ENCODE data around the gene PDZK1. TPM values are rescaled to one million over a fixed set of nuclear protein-coding genes. Genes with fewer than 3 reads are reported as not detected.
"Not testable (repeated sequence)": the region's sequence is repeated elsewhere in the genome, so short reads cannot be mapped to it uniquely, and the experiment has no call there.

PDZK1 gene
- total RNA-seq, 1 donor from 2014 or later, result 8.7 TPM

DNA sequence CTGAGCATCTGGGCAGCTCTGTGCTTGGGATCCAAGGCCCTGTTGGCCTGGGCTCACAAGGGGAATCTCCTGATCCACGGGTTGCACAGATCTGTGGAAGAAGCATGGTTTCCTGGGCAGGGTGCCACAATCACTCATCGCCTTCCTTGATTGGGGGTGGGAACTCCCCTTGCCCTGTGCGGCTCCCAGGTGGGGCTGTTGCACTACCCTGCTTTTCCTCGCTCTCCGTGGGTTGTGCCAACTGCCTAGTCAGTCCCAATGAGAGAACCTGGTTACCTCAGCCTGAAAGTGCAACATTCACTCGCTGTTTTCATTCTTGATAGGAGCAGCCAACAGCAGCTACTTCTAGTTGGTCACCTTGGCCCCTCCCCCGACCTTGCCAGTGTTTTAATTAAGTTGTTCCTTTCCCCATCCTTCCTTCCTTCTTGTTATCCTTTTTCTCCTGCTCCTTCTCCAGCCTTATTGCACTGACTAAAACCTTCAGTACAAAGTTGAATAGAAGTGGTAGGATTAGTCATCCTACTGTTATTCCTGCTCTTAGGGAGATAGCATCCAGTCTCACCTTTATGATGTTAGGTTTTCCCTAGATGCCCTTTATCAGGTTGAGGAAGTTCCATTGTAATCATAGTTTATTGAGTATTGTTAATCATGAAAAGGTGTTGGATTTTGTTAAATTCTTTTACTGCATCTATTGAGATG lies 50.8 kb downstream of the PDZK1 start:
- not testable (repeated sequence) for DNase-seq

DNA sequence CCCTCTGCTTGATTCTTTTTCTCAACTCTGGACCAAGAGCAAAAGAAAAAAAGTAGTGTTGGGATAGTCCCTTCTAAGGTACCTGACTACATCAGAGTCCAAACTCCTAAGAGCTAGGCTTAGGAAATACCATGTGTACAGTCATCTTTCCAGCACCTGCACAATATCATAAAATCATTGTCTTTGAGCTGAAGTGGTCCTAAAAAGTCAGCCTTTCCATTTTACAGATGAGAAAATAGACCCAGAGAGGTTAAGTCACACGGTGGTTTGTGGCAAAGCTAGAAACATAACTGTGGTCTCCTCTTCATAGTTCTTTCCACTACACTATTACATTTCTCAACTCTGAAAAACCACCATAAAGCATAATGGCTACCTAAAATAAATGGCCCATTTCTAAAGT lies 63.2 kb downstream of the PDZK1 start:
- DNase-seq, result not testable (repeated sequence)

DNA sequence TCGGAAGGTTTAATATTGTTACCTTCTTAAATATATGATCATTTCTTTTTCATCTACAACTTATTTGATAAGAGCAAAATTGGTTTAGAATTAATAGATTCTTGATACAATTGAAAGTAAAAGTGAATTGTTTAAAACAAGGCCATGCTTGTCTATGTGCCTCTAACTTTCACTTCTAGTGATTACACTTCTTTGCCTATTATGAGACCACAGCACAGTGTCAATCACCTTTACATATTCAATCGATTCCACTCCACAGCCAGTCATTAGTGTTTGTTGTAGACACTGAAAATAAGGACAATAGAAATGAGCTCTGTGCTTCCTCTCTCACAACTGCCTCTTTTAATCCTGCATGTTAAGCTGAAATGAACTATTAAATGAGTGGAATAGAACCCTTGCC lies 65.3 kb downstream of the PDZK1 start:
- DNase-seq, result not testable (repeated sequence)

DNA sequence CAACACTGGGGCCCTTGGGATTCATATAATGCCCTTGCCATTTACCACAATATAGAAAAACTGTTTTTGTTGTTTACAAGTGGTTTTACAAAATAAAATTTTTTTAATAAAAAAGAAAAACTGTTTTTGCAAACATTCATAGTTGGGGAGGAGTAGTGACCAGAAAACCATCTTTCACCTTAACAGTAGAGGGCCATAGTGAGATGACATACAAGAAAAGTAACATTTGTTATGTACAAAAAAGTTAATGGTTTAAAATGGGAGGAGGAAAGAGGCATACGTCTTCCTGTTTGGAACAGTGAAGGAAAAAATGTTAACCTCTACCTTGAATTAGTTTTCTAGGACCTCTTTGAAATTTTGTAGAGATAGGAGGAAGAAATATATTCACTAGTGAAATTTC lies 70.9 kb downstream of the PDZK1 start:
- not testable (repeated sequence) for DNase-seq

DNA sequence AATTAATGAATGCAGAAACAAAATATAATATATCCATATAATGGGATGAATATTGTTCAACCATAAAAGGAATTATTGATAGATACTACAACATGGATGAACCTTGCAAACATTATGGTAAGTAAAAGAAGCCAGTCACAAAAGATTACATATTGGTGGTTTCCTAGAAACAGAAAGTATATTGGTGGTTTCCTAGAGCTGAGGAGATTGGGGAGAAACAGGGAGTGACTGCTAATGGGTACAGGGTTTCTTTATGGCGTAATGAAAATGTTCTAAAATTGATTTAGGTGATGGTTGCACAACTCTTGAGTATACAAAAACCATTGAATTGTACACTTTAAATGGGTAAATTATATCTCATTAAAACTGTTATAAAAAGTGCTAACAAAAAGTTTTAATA lies 85.0 kb downstream of the PDZK1 start:
- DNase-seq, result not testable (repeated sequence)

Other genes with a start within 250 kb of the PDZK1 start
- 24.9 TPM for gene GPR89A, start 99.4 kb downstream of the PDZK1 start, total RNA-seq
- not detected for gene CD160, start 12.1 kb upstream of the PDZK1 start, total RNA-seq
- 14.4 TPM for gene RNF115, start 116.7 kb upstream of the PDZK1 start, total RNA-seq
- 18.8 TPM for gene POLR3C, start 116.8 kb upstream of the PDZK1 start, total RNA-seq
- gene NUDT17, start 138.3 kb upstream of the PDZK1 start, total RNA-seq, result 2.5 TPM
- gene PIAS3, start 151.7 kb upstream of the PDZK1 start, total RNA-seq, result 21.6 TPM
- 12.9 TPM for gene ANKRD35, start 178.5 kb upstream of the PDZK1 start, total RNA-seq
- 0.89 TPM for gene ITGA10, start 202.7 kb upstream of the PDZK1 start, total RNA-seq
- gene PEX11B, start 211.3 kb upstream of the PDZK1 start, total RNA-seq, result 19.1 TPM
- gene RBM8A, start 220.1 kb upstream of the PDZK1 start, total RNA-seq, result 82.0 TPM

All from skin of body (tissue), 2 donors.